AG04450 (cell line): Measurements from ENCODE around the gene BCAP29. TPM values are rescaled to one million over a fixed set of nuclear protein-coding genes. Genes with fewer than 3 reads are reported as not detected.

Experiments used
- CTCF ChIA-PET: fragments of 300-600, 350-600 bp; formaldehyde crosslinking; extraction: SDS; loops from one replicate; lab custom pipeline; 2022; ENCODE audit warnings: antibody characterized with exemption, inconsistent platforms; lab: Charles Lee
- POLR2A ChIA-PET: fragments of 350-600 bp; formaldehyde crosslinking; extraction: SDS; loops from one replicate; lab custom pipeline; 2021; ENCODE audit warnings: antibody characterized with exemption, inconsistent platforms; lab: Yijun Ruan, JAX
- DNase-seq: peaks from one replicate; pipeline ENCODE4 v3.0.0-alpha.2; 2011; ENCODE audit warnings: low read depth, low spot score
- H3K27ac ChIP-seq: one replicate; pipeline ENCODE4 v1.5.1; 2012; ENCODE audit warnings: low read depth, low read length, control low read depth
- H3K27me3 ChIP-seq: one replicate; pipeline ENCODE4 v1.6.0; 2012; ENCODE audit warnings: low read length; ENCODE audit not compliant: control insufficient read depth, insufficient read depth
- H3K4me3 ChIP-seq: 2 replicates; pipeline ENCODE4 v1.5.1; 2011; ENCODE audit warnings: mild to moderate bottlenecking, low read depth, low read length, control low read depth
- H3K9me3 ChIP-seq: 2 replicates; pipeline ENCODE4 v1.5.1; 2012; ENCODE audit warnings: low read length; ENCODE audit not compliant: control insufficient read depth, insufficient read depth
- polyA plus RNA-seq: library from polyadenylated mRNA; depleted of rRNA; stranded (reverse); fragments of >200 nt; gene quantifications from 2 replicates; pipeline ENCODE4 v1.2.3, GENCODE V29; 2011
- TF ChIP-seq, protein P1 (sequence below): IDR thresholded peaks from 2 replicates; pipeline ENCODE4 v1.5.1; 2011; ENCODE audit warnings: low read depth, low read length, control low read depth, inconsistent platforms

The BCAP29 gene
- polyA plus RNA-seq, 1 experiment, result 56.9 TPM

GRCh38 chr7:107593025-107593410 is 13.0 kb downstream of the BCAP29 start:
- POLR2A ChIA-PET, result interaction anchor here (0.9 kb wide), 1 partner anchor 13 kb away, joined by 3 read pairs; the partner anchor contains the start of gene BCAP29
- CTCF ChIA-PET, result no interaction called here
- no peak for DNase-seq

DNA sequence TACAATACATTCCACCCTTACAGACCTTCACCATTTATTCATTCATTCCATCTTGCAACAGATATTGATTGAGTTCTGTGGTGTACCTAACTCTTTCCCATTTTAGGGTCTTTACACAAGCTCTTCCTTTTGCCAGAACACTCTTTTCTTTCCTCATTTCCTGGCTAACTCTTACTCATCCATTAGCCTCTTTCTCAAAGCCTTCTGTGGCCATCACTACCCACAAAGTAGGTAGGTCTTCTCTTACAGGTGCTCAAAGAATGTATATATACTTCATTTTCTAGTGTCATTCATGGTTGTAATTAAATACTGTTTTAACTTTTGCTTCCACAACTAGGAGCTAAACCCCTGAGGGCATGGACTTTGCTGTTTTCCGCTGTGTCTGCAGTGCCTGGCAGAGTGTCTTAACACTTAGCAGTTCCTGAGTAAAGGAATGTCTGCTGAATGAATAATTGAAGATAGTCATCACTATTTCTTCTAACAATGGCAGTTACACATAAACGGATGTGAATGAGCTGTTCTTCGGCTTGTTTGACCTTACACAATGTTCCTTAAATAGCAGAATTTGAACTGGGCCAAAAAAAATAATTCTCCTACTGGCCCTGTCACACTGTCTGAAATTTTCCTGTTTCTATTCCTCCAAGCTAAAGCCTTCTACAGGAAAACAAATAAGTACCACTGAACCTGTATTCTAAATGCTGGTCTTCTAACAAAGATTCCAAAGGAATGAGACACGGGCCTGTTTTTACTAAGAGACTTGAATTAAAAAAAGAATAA is 15.1 kb downstream of the BCAP29 start:
- Histone ChIP-seq H3K27ac (peak overlapping the region; percentile 60), H3K27me3 (no peaks in the 10 kb centered on the region), H3K9me3 (no peaks in the 10 kb centered on the region), H3K4me3 (no peak overlapping the region)
- ChIA-PET POLR2A (interaction anchor here (0.5 to 1.3 kb wide), 2 partner anchors 97 to 426 kb away, joined by 3 to 5 read pairs; no protein-coding TSS in a partner anchor), CTCF (no interaction called here)
- TF ChIP-seq, protein P1, sequence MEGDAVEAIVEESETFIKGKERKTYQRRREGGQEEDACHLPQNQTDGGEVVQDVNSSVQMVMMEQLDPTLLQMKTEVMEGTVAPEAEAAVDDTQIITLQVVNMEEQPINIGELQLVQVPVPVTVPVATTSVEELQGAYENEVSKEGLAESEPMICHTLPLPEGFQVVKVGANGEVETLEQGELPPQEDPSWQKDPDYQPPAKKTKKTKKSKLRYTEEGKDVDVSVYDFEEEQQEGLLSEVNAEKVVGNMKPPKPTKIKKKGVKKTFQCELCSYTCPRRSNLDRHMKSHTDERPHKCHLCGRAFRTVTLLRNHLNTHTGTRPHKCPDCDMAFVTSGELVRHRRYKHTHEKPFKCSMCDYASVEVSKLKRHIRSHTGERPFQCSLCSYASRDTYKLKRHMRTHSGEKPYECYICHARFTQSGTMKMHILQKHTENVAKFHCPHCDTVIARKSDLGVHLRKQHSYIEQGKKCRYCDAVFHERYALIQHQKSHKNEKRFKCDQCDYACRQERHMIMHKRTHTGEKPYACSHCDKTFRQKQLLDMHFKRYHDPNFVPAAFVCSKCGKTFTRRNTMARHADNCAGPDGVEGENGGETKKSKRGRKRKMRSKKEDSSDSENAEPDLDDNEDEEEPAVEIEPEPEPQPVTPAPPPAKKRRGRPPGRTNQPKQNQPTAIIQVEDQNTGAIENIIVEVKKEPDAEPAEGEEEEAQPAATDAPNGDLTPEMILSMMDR, result no peak
- peak; percentile 59 for DNase-seq

More at GRCh38 chr7:107593025-107593410, 13.0 kb downstream of the BCAP29 start:
- no peaks in the 10 kb centered on the region for H3K27me3 ChIP-seq
- H3K4me3 ChIP-seq, result no peak overlapping the region
- no peaks in the 10 kb centered on the region for H3K9me3 ChIP-seq
- TF ChIP-seq, protein P1, result no peak
- no peak overlapping the region for H3K27ac ChIP-seq

DNA sequence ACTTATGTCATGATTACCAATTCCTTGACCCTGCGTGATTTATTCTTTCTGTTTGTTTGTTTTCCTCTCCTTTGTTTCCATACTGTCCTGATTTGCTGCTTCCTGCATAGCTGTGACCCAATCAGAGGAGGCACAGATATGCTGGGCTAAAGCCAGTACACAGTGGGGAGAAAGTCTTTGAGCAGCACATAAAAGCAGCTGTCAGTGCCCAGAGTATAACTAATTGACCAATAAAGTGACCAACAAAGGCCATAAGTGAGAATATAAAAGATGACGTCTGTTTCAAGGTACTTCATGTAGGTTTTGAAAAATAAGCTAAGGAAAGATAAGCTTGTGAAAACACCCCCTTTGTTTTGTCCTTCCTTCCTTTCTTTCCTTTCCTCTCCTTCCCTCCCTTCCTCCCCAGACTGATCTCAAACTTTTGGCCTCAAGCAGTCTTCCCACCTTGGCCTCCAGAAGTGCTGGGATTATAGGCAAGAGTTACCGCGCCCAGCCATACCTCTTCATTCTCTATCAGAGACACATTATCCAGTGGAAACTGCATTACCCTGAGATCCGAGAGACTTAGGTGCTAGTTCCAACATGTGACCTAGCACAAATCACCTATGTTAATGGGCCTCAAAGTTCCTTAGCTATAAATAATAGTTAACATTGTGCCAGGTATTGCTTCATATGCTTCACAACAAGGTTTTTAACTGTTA is 17.0 kb downstream of the BCAP29 start:
- TF ChIP-seq, protein P1, result no peak
- Histone ChIP-seq H3K27me3 (no peaks in the 10 kb centered on the region), H3K9me3 (no peaks in the 10 kb centered on the region), H3K4me3 (no peak overlapping the region), H3K27ac (no peak overlapping the region)
- no peak for DNase-seq
- CTCF ChIA-PET, result interaction anchor here (1.1 kb wide), 1 partner anchor 134 kb away, joined by 3 read pairs; no protein-coding TSS in a partner anchor
- POLR2A ChIA-PET, result no interaction called here

- H3K4me3 ChIP-seq, result no peak overlapping the region
- no peaks in the 10 kb centered on the region for H3K27me3 ChIP-seq
- H3K27ac ChIP-seq, result no peak overlapping the region
- H3K9me3 ChIP-seq, result no peaks in the 10 kb centered on the region
- TF ChIP-seq, protein P1, result no peak
- DNase-seq, result no peak
- POLR2A ChIA-PET, result no interaction called here
- CTCF ChIA-PET, result interaction anchor here (1.1 kb wide), 1 partner anchor 135 kb away, joined by 3 read pairs; no protein-coding TSS in a partner anchor
These were observed 17.5 kb downstream of the BCAP29 start for GRCh38 chr7:107597582-107597916.

- TF ChIP-seq, protein P1, result no peak
- no peak overlapping the region for H3K27ac ChIP-seq
- ChIA-PET CTCF (no interaction called here), POLR2A (no interaction called here)
- H3K9me3 ChIP-seq, result no peaks in the 10 kb centered on the region
- no peaks in the 10 kb centered on the region for H3K27me3 ChIP-seq
- H3K4me3 ChIP-seq, result no peak overlapping the region
- DNase-seq, result no peak
These were observed 17.9 kb downstream of the BCAP29 start for GRCh38 chr7:107597953-107598352.
